HepG2 (cell line): ENCODE results near the gene ALB. TPM values are rescaled to one million over a fixed set of nuclear protein-coding genes. Genes with fewer than 3 reads are reported as not detected.

ENCODE experiments used
- BRCA1 ChIP-seq: sonication (generic); formaldehyde crosslinking; IDR thresholded peaks from 2 replicates; pipeline ENCODE4 v1.4.0; 2020; ENCODE audit warnings: missing genetic modification reagents
- CREB1 ChIP-seq, 2 experiments: fragments of 450-650 bp in 1 of 2; IDR thresholded peaks; 2 replicates each; pipeline ENCODE4 v1.6.1; 2016 to 2017; ENCODE audit warnings: control low read depth in 1 of 2, mild to moderate bottlenecking in 1 of 2, missing compliant biosample characterization in 1 of 2, missing genetic modification characterization in 1 of 2
- FOXP1 ChIP-seq, 2 experiments: fragments of 450-650 bp in 1 of 2; IDR thresholded peaks; 2 replicates each; pipeline ENCODE4 v1.6.1; 2017 to 2018; ENCODE audit warnings: antibody characterized with exemption in 1 of 2
- HIVEP1 ChIP-seq: sonication (generic); formaldehyde crosslinking; IDR thresholded peaks from 2 replicates; pipeline ENCODE4 v1.4.0; 2020; ENCODE audit warnings: mild to moderate bottlenecking, missing genetic modification reagents
- HOXA3 ChIP-seq: sonication (generic); formaldehyde crosslinking; IDR thresholded peaks from 2 replicates; pipeline ENCODE4 v1.5.0; 2020; ENCODE audit warnings: missing genetic modification reagents
- KDM3A ChIP-seq: IDR thresholded peaks from 2 replicates; pipeline ENCODE4 v1.6.1; 2018; ENCODE audit warnings: low read depth, missing compliant biosample characterization
- MED8 ChIP-seq: sonication (generic); formaldehyde crosslinking; IDR thresholded peaks from 2 replicates; pipeline ENCODE4 v1.8.1; 2023; ENCODE audit warnings: mild to moderate bottlenecking, missing genetic modification reagents; ENCODE audit not compliant: insufficient replicate concordance
- NFRKB ChIP-seq: fragments of 450-650 bp; IDR thresholded peaks from 2 replicates; pipeline ENCODE4 v1.6.1; 2017
- PHF8 ChIP-seq: sonication (generic); formaldehyde crosslinking; IDR thresholded peaks from 2 replicates; pipeline ENCODE4 v1.5.0; 2020; ENCODE audit warnings: missing genetic modification reagents
- RELA ChIP-seq: sonication (generic); formaldehyde crosslinking; IDR thresholded peaks from 2 replicates; pipeline ENCODE4 v1.4.0; 2020; ENCODE audit warnings: missing genetic modification reagents
- SP1 ChIP-seq, 2 experiments: fragments of 450-650 bp in 1 of 2; sonication (generic) in 1 of 2; formaldehyde crosslinking in 1 of 2; IDR thresholded peaks; 2 replicates each; pipeline versions ENCODE4 v1.4.0 to v1.6.1; 2016 to 2020; ENCODE audit warnings: missing genetic modification reagents in 1 of 2
- YY1 ChIP-seq: IDR thresholded peaks from 2 replicates; pipeline ENCODE4 v1.6.1; 2011; ENCODE audit warnings: low read length, low read depth, moderate library complexity, mild to moderate bottlenecking; ENCODE audit not compliant: insufficient read depth, insufficient replicate concordance
- ZBTB7B ChIP-seq: sonication (generic); formaldehyde crosslinking; IDR thresholded peaks from 2 replicates; pipeline ENCODE4 v1.4.0; 2020; ENCODE audit warnings: missing genetic modification reagents
- ZFP36L2 ChIP-seq: sonication (generic); formaldehyde crosslinking; IDR thresholded peaks from 2 replicates; pipeline ENCODE4 v1.4.0; 2020; ENCODE audit warnings: missing genetic modification reagents
- ZKSCAN8 ChIP-seq: IDR thresholded peaks from 2 replicates; pipeline ENCODE4 v1.6.1; 2016; ENCODE audit warnings: borderline replicate concordance, missing genetic modification reagents, missing compliant biosample characterization
- ZMAT5 ChIP-seq: sonication (generic); formaldehyde crosslinking; IDR thresholded peaks from 2 replicates; pipeline ENCODE4 v1.5.0; 2020; ENCODE audit warnings: mild to moderate bottlenecking, low read depth, missing genetic modification reagents, borderline replicate concordance
- ZNF350 ChIP-seq: sonication (generic); formaldehyde crosslinking; IDR thresholded peaks from 2 replicates; pipeline ENCODE4 v1.4.0; 2020; ENCODE audit warnings: mild to moderate bottlenecking, low read depth, missing genetic modification reagents, borderline replicate concordance
- ZNF816 ChIP-seq: sonication (generic); formaldehyde crosslinking; IDR thresholded peaks from 2 replicates; pipeline ENCODE4 v1.8.0; 2022; ENCODE audit warnings: missing genetic modification reagents, mild to moderate bottlenecking, borderline replicate concordance
- polyA plus RNA-seq, 8 experiments: library from polyadenylated mRNA; depleted of rRNA in 3 of 8; stranded (reverse) in 7 of 8; unstranded in 1 of 8; fragments of >200 nt; fragmentation: Illumina TruSeq in 4 of 8; extraction: Trizol in 4 of 8; gene quantifications; 2 replicates each; pipeline versions ENCODE4 v1.2.1 to v1.2.3, GENCODE V29; 2011 to 2016; ENCODE audit warnings: low read depth in 4 of 8, missing spikeins in 1 of 8, mixed read lengths in 1 of 8; ENCODE audit not compliant: insufficient read depth in 1 of 8
- total RNA-seq, 5 experiments: library from RNA; depleted of rRNA; stranded (reverse); fragments of >200 nt; fragmentation: Illumina TruSeq; extraction: Trizol; gene quantifications; 2 replicates each; pipeline ENCODE4 v1.2.3, GENCODE V29; 2016; ENCODE audit warnings: low read depth in 1 of 5
- TF ChIP-seq, protein P1 (sequence below): sonication (generic); formaldehyde crosslinking; IDR thresholded peaks from 2 replicates; pipeline ENCODE4 v1.4.0; 2020; ENCODE audit warnings: missing genetic modification reagents
- TF ChIP-seq, protein P2 (sequence below), 2 experiments: sonication (generic) in 1 of 2; formaldehyde crosslinking in 1 of 2; IDR thresholded peaks; 2 replicates each; pipeline versions ENCODE4 v1.4.0 to v1.6.1; 2018 to 2020; ENCODE audit warnings: missing genetic modification reagents in 2 of 2, borderline replicate concordance in 1 of 2, low read depth in 1 of 2, mild to moderate bottlenecking in 1 of 2, missing biosample characterization in 1 of 2
- TF ChIP-seq, protein P3 (sequence below): sonication (generic); formaldehyde crosslinking; IDR thresholded peaks from 2 replicates; pipeline ENCODE4 v1.9.0; 2021; ENCODE audit warnings: missing genetic modification reagents, mild to moderate bottlenecking, borderline replicate concordance

Gene ALB
- total and polyA plus RNA-seq, 2 of the 13 experiments (the other 11 are each of a cell fraction or from before 2014, with no cell fraction given): 22,259 to 22,625 TPM

- TF ChIP-seq, protein P1, sequence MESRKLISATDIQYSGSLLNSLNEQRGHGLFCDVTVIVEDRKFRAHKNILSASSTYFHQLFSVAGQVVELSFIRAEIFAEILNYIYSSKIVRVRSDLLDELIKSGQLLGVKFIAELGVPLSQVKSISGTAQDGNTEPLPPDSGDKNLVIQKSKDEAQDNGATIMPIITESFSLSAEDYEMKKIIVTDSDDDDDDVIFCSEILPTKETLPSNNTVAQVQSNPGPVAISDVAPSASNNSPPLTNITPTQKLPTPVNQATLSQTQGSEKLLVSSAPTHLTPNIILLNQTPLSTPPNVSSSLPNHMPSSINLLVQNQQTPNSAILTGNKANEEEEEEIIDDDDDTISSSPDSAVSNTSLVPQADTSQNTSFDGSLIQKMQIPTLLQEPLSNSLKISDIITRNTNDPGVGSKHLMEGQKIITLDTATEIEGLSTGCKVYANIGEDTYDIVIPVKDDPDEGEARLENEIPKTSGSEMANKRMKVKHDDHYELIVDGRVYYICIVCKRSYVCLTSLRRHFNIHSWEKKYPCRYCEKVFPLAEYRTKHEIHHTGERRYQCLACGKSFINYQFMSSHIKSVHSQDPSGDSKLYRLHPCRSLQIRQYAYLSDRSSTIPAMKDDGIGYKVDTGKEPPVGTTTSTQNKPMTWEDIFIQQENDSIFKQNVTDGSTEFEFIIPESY (CRISPR knock-in tag): no peak
- TF ChIP-seq HOXA3 (CRISPR knock-in tag): no peak
- TF ChIP-seq ZMAT5: no peak
- no peak for TF ChIP-seq CREB1 (IDR thresholded peaks at IDR 0.05)
- no peak for TF ChIP-seq CREB1 (CRISPR knock-in tag; IDR thresholded peaks at IDR 0.05)
- no peak for TF ChIP-seq FOXP1 (IDR thresholded peaks at IDR 0.05)
- TF ChIP-seq FOXP1 (CRISPR knock-in tag; IDR thresholded peaks at IDR 0.05): peak; percentile 58; the same call in 1 of the 2 replicates
- 0 out of 2 replicates have a peak, but pooled peaks have one; percentile 27 for TF ChIP-seq BRCA1 (CRISPR knock-in tag)
- TF ChIP-seq YY1: peak; percentile 19
- 0 out of 2 replicates have a peak, but pooled peaks have one; percentile 20 for TF ChIP-seq KDM3A (CRISPR knock-in tag)
- TF ChIP-seq RELA (CRISPR knock-in tag): no peak
- TF ChIP-seq, protein P2, sequence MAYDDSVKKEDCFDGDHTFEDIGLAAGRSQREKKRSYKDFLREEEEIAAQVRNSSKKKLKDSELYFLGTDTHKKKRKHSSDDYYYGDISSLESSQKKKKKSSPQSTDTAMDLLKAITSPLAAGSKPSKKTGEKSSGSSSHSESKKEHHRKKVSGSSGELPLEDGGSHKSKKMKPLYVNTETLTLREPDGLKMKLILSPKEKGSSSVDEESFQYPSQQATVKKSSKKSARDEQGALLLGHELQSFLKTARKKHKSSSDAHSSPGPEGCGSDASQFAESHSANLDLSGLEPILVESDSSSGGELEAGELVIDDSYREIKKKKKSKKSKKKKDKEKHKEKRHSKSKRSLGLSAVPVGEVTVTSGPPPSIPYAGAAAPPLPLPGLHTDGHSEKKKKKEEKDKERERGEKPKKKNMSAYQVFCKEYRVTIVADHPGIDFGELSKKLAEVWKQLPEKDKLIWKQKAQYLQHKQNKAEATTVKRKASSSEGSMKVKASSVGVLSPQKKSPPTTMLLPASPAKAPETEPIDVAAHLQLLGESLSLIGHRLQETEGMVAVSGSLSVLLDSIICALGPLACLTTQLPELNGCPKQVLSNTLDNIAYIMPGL (CRISPR knock-in tag; IDR thresholded peaks at IDR 0.05; ENCODE audit: borderline replicate concordance in 1 of 2, low read depth in 1 of 2): peak in 1 of 2 experiments; percentile 57; a peak in 1 of 4 replicates
- TF ChIP-seq ZNF816: no peak
- no peak for TF ChIP-seq SP1 (IDR thresholded peaks at IDR 0.05)
- no peak for TF ChIP-seq SP1 (CRISPR knock-in tag; IDR thresholded peaks at IDR 0.05)
- TF ChIP-seq, protein P3, sequence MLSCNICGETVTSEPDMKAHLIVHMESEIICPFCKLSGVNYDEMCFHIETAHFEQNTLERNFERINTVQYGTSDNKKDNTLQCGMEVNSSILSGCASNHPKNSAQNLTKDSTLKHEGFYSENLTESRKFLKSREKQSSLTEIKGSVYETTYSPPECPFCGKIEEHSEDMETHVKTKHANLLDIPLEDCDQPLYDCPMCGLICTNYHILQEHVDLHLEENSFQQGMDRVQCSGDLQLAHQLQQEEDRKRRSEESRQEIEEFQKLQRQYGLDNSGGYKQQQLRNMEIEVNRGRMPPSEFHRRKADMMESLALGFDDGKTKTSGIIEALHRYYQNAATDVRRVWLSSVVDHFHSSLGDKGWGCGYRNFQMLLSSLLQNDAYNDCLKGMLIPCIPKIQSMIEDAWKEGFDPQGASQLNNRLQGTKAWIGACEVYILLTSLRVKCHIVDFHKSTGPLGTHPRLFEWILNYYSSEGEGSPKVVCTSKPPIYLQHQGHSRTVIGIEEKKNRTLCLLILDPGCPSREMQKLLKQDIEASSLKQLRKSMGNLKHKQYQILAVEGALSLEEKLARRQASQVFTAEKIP (CRISPR knock-in tag): no peak
- TF ChIP-seq ZBTB7B (CRISPR knock-in tag): 0 out of 2 replicates have a peak, but pooled peaks have one; percentile 32
- no peak for TF ChIP-seq NFRKB
- peak; percentile 97 for TF ChIP-seq MED8 (CRISPR knock-in tag)
- no peak for TF ChIP-seq ZNF350 (CRISPR knock-in tag)
- TF ChIP-seq HIVEP1: no peak
- TF ChIP-seq ZKSCAN8 (CRISPR knock-in tag): 0 out of 2 replicates have a peak, but pooled peaks have one; percentile 26
- TF ChIP-seq ZFP36L2 (CRISPR knock-in tag): no peak
- peak; percentile 53 for TF ChIP-seq PHF8 (CRISPR knock-in tag)
These were observed at the start of gene ALB (continued) for GRCh38 chr4:73404042-73404441.
